AG04449 (cell line): Measurements from ENCODE around the gene FBXO36.
A peak's percentile ranks its signal among the peaks of the same experiment; 100 is the strongest.
"Not testable (repeated sequence)": the region's sequence is repeated elsewhere in the genome, so short reads cannot be mapped to it uniquely, and the experiment has no call there.

Experiments used
- CTCF ChIA-PET: fragments of 350-600 bp; formaldehyde crosslinking; extraction: SDS; loops from one replicate; lab custom pipeline; 2021; ENCODE audit warnings: antibody characterized with exemption; lab: Yijun Ruan, JAX
- POLR2A ChIA-PET: fragments of 400-600, 350-600 bp; formaldehyde crosslinking; extraction: SDS; loops from one replicate; lab custom pipeline; 2020; ENCODE audit warnings: antibody characterized with exemption, inconsistent platforms; lab: Yijun Ruan, JAX
- DNase-seq: peaks from one replicate; pipeline ENCODE4 v3.0.0-alpha.2; 2010; ENCODE audit warnings: low read depth, low spot score
- H3K4me3 ChIP-seq: 2 replicates; pipeline ENCODE4 v1.5.1; 2011; ENCODE audit warnings: low read depth, mild to moderate bottlenecking, control low read depth, low read length
- CTCF ChIP-seq: IDR thresholded peaks from one replicate; pipeline ENCODE4 v1.5.1; 2011; ENCODE audit warnings: mild to moderate bottlenecking, moderate library complexity, low read length, control low read depth, inconsistent platforms; ENCODE audit not compliant: insufficient read depth; ENCODE audit errors: missing control alignments

FBXO36 gene

DNA sequence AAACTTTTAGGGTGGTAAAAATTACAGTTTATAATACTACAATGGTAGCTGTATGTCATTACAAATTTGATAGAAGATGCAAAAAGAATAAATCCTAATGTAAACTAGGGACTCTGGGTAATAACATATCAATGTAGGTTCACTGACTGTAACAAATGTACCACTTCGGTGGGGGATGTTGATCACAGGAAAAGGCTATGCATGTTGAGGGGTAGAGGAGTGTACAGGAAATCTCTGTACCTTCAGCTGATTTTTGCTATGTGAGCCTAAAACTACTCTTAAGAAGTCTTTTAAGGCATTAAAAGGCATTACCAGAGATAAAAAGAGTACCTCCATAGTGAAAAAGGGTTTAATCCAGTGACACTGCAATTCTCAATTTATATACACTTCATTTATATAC is 25.4 kb upstream of the FBXO36 start:
- ChIA-PET CTCF (no interaction called here), POLR2A (no interaction called here)

GRCh38 chr2:229899604-229900003 is 22.7 kb upstream of the FBXO36 start:
- TF ChIP-seq CTCF: no peak
- CTCF ChIA-PET: interaction anchor here (1.0 kb wide), 1 partner anchor 30 kb away, joined by 3 read pairs; no protein-coding TSS in a partner anchor
- DNase-seq: no peak
- POLR2A ChIA-PET: no interaction called here
- no peak overlapping the region for H3K4me3 ChIP-seq

More for the DNA sequence above, 25.4 kb upstream of the FBXO36 start:
- no peak for TF ChIP-seq CTCF
- DNase-seq: no peak
- H3K4me3 ChIP-seq: no peak overlapping the region

DNA sequence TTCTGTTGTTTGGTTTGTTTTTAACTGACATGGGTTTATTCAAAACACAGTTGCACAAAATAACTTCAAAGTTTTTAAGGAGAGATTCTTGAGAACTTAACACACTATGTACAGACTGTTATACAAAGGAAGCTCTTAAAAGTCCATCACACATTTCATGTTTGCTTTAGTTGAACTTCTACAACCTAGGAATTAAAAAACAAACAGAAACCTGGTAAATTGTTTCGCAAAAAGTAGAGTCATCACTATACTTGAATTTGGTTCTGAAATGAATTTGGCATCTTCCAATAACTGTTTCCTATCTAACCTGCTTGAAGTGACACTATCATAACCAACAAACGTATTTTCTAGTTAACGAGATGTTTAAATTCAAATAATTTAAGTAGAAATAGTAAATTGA is 22.3 kb upstream of the FBXO36 start:
- POLR2A ChIA-PET: interaction anchor here (1.0 kb wide), 1 partner anchor 47 kb away, joined by 3 read pairs; no protein-coding TSS in a partner anchor
- TF ChIP-seq CTCF: no peak
- CTCF ChIA-PET: interaction anchor here (1.0 kb wide), 1 partner anchor 30 kb away, joined by 3 read pairs; no protein-coding TSS in a partner anchor
- DNase-seq: no peak
- H3K4me3 ChIP-seq: no peak overlapping the region

DNA sequence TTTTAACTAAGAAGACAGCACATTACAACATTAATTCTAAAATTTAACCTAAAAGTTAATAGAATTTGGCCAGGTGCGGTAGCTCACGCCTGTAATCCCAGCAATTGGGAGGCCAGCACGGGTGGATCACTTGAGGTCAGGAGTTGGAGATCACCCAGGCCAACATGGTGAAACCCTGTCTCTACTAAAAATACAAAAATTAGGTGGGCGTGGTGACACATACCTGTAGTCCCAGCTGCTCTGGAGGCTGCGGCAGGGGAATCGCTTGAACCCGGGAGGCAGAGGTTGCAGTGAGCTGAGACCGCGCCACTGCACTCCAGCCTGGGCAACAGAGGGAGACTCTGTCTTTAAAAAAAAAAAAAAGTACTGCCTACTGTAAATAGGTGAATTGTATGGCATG is 21.8 kb upstream of the FBXO36 start:
- CTCF ChIA-PET, DNase-seq, H3K4me3 ChIP-seq: not testable (repeated sequence)
- POLR2A ChIA-PET: interaction anchor here (1.0 kb wide), 1 partner anchor 48 kb away, joined by 3 read pairs; no protein-coding TSS in a partner anchor

DNA sequence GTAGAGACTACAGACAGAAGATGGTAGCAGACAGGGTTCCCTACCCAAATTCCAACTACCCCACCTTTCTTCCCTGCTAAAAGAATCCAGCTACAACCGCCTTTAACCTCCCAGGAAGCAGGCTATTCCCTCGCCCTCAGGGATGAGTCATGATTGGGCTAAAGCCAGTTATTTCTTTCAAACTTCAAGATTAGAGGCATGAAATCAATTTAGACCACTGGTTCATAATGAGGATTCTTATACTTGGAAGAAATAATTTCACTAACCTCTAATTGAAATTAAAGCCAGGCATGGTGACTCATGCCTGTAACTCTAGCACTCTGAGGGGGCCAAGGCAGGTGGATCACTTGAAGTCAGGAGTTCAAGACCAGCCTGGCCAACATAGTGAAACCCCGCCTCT is 20.5 kb upstream of the FBXO36 start:
- no peak overlapping the region for H3K4me3 ChIP-seq
- DNase-seq: peak; percentile 17
- POLR2A ChIA-PET: interaction anchor here (1.5 kb wide), 1 partner anchor 19 kb away, joined by 4 read pairs; the partner anchor contains the start of gene TRIP12
- TF ChIP-seq CTCF: no peak
- CTCF ChIA-PET: interaction anchor here (1.2 kb wide), 2 partner anchors 100 to 258 kb away, joined by 3 read pairs; no protein-coding TSS in a partner anchor

GRCh38 chr2:229903037-229903436 is 19.3 kb upstream of the FBXO36 start:
- CTCF ChIA-PET: interaction anchor here (1.2 kb wide), 1 partner anchor 257 kb away, joined by 3 read pairs; no protein-coding TSS in a partner anchor
- DNase-seq: no peak
- POLR2A ChIA-PET: no interaction called here

More at GRCh38 chr2:229903037-229903436, 19.3 kb upstream of the FBXO36 start:
- no peak for TF ChIP-seq CTCF
- no peak overlapping the region for H3K4me3 ChIP-seq
